Measurements from ENCODE around the gene MS4A4E. TPM values are rescaled to one million over a fixed set of nuclear protein-coding genes. Genes with fewer than 3 reads are reported as not detected.
A peak's percentile ranks its signal among the peaks of the same experiment; 100 is the strongest.

The MS4A4E gene
- total and polyA plus RNA-seq, 2 of the 8 experiments (the other 6 are each of a cell fraction or from before 2014, with no cell fraction given), result not detected

GRCh38 chr11:60169264-60169915 lies 73.5 kb downstream of the MS4A4E start:
- Histone ChIP-seq H2BK12ac (ENCODE audit: low read depth, low read length) (no peak overlapping the region), H2BK20ac (ENCODE audit: low read length) (no peak overlapping the region), H3K4me3 (ENCODE audit: extremely low read depth in 1 of 4, insufficient read depth in 2 of 4, low read depth in 3 of 4, low read length in 4 of 4) (no peak overlapping the region), H3K23me2 (ENCODE audit: low read depth, low read length) (no peaks in the 10 kb centered on the region), H2BK15ac (ENCODE audit: low read length) (no peak overlapping the region), H3K9me3 (ENCODE audit: insufficient read depth in 2 of 2, low read depth in 1 of 2, low read length in 1 of 2) (peaks cover 21 to 29% of the 10 kb centered on the region in 2 experiments), H2AFZ (ENCODE audit: low read length) (no peak overlapping the region), H4K20me1 (replicated peaks in 1 of 2; ENCODE audit: control insufficient read depth in 1 of 2, insufficient read depth in 2 of 2, low read length in 2 of 2) (no peaks in the 10 kb centered on the region), H3K27ac (ENCODE audit: low read depth, low read length) (no peak overlapping the region), H4K5ac (ENCODE audit: insufficient read length, low read depth, low read length) (no peak overlapping the region), H3K23ac (ENCODE audit: insufficient read length) (no peak overlapping the region), H3K4ac (replicated peaks; ENCODE audit: insufficient read length, low read depth, low read length) (no peak overlapping the region), H3K79me2 (ENCODE audit: control insufficient read depth in 1 of 2, insufficient read depth in 2 of 2, low read length in 2 of 2) (no peaks in the 10 kb centered on the region), H3K4me1 (replicated peaks in 1 of 4; ENCODE audit: control insufficient read depth in 3 of 4, insufficient read depth in 4 of 4, low read length in 3 of 4) (no peaks in the 10 kb centered on the region), H3K79me1 (ENCODE audit: low read depth, low read length) (no peaks in the 10 kb centered on the region), H3K9ac (replicated peaks in 1 of 4; ENCODE audit: extremely low read depth in 1 of 4, low read depth in 3 of 4, low read length in 3 of 4) (no peak overlapping the region), H2AK5ac (ENCODE audit: low read depth, low read length) (no peak overlapping the region), H3K27me3 (replicated peaks in 1 of 4; ENCODE audit: control insufficient read depth in 3 of 4, extremely low read depth in 1 of 4, insufficient read depth in 3 of 4, low read length in 3 of 4) (no peaks in the 10 kb centered on the region), H4K91ac (replicated peaks; ENCODE audit: insufficient read length, low read length) (no peak overlapping the region), H2BK5ac (ENCODE audit: low read depth, low read length) (no peak overlapping the region), H4K8ac (ENCODE audit: extremely low read depth, insufficient read depth, low read length) (no peak overlapping the region), H3K36me3 (ENCODE audit: control insufficient read depth in 2 of 4, insufficient read depth in 4 of 4, low read length in 3 of 4) (no peaks in the 10 kb centered on the region), H3K56ac (replicated peaks; ENCODE audit: insufficient read length, low read depth, low read length) (no peak overlapping the region), H2BK120ac (replicated peaks; ENCODE audit: low read depth, low read length) (no peak overlapping the region), H3K14ac (ENCODE audit: insufficient read length) (no peak overlapping the region), H3K4me2 (ENCODE audit: insufficient read depth in 1 of 2, low read depth in 2 of 2, low read length in 2 of 2) (no peak overlapping the region), H3K18ac (ENCODE audit: extremely low read depth, low read length) (no peak overlapping the region)
- DNase-seq (ENCODE audit: low read depth in 1 of 2, low spot score in 2 of 2), result peak in 1 of 2 experiments; percentile 49
- POLR2A ChIA-PET (ENCODE audit: partially characterized antibody), result no interaction called here
- WGBS, 2 experiments (ENCODE audit: extremely low coverage in 1 of 2, insufficient coverage in 1 of 2, insufficient read length in 1 of 2, insufficient replicate concordance in 2 of 2, low coverage in 1 of 2, low lambda C conversion rate in 2 of 2, missing lambda C conversion rate in 1 of 2), result 89% methylated on average over 6 of the region's 6 CpGs; no CpG with 5 or more reads in 1 of the 2 experiments
- no peak for FAIRE-seq
- CTCF ChIA-PET (ENCODE audit: partially characterized antibody), result interaction anchor here (0.6 to 1.9 kb wide), 5 partner anchors 11 to 601 kb away, joined by 3 to 7 read pairs (median 4); no protein-coding TSS in a partner anchor
- TF ChIP-seq EP300 (IDR thresholded peaks at IDR 0.05; ENCODE audit: borderline replicate concordance in 1 of 2, low read depth in 2 of 2, low read length in 2 of 2) (no peak), RNF2 (IDR thresholded peaks at IDR 0.05; ENCODE audit: borderline replicate concordance, low read depth, low read length, missing control alignments, poor library complexity, severe bottlenecking) (no peak), USF2 (IDR thresholded peaks at IDR 0.05; ENCODE audit: low read length) (no peak), SAP30 (IDR thresholded peaks at IDR 0.05; ENCODE audit: insufficient read depth, insufficient replicate concordance, low read length) (no peak), CBX5 (IDR thresholded peaks at IDR 0.05; ENCODE audit: low read depth, low read length) (peak; percentile 93; the same call in 1 of the 2 replicates), SP4 (IDR thresholded peaks at IDR 0.05; ENCODE audit: low read length) (no peak), YY1 (IDR thresholded peaks at IDR 0.05; ENCODE audit: low read depth, low read length) (no peak)
- TF ChIP-seq, protein P1, sequence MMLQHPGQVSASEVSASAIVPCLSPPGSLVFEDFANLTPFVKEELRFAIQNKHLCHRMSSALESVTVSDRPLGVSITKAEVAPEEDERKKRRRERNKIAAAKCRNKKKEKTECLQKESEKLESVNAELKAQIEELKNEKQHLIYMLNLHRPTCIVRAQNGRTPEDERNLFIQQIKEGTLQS (IDR thresholded peaks at IDR 0.05; ENCODE audit: insufficient read depth, low read depth, low read length), result no peak
